ENCODE measurements around the gene ZXDB. TPM values are rescaled to one million over a fixed set of nuclear protein-coding genes. Genes with fewer than 3 reads are reported as not detected.
A peak's percentile ranks its signal among the peaks of the same experiment; 100 is the strongest.
"Not testable (repeated sequence)": the region's sequence is repeated elsewhere in the genome, so short reads cannot be mapped to it uniquely, and the experiment has no call there.

The ZXDB gene
- total RNA-seq, 1 donor, result 19.3 TPM

DNA sequence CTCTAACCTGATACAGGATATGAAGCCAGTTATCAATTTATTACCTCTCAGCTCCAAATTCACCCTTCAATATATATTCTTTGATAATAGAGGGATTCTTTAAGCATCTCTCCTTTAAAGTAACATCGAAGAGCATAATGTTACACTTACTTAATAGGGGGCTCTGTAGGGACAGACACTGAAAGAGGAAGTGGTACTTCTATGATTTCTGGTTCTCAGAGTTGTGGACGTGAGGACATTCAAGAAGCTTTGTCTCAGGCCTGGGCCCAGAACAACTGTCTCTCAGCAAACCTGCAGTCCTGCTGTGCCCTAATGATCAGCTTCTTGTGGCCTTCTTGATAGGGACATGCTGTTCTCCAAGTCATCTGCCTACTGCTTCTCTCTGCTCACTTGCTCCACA is 4.2 kb upstream of the ZXDB start:
- TF ChIP-seq, protein P1, sequence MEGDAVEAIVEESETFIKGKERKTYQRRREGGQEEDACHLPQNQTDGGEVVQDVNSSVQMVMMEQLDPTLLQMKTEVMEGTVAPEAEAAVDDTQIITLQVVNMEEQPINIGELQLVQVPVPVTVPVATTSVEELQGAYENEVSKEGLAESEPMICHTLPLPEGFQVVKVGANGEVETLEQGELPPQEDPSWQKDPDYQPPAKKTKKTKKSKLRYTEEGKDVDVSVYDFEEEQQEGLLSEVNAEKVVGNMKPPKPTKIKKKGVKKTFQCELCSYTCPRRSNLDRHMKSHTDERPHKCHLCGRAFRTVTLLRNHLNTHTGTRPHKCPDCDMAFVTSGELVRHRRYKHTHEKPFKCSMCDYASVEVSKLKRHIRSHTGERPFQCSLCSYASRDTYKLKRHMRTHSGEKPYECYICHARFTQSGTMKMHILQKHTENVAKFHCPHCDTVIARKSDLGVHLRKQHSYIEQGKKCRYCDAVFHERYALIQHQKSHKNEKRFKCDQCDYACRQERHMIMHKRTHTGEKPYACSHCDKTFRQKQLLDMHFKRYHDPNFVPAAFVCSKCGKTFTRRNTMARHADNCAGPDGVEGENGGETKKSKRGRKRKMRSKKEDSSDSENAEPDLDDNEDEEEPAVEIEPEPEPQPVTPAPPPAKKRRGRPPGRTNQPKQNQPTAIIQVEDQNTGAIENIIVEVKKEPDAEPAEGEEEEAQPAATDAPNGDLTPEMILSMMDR (IDR thresholded peaks at IDR 0.05; ENCODE audit: insufficient read depth, low read length), result no peak
- DNase-seq (ENCODE audit: low read depth), result no peak
- H3K4me3 ChIP-seq (ENCODE audit: low read depth, low read length), result no peak overlapping the region

DNA sequence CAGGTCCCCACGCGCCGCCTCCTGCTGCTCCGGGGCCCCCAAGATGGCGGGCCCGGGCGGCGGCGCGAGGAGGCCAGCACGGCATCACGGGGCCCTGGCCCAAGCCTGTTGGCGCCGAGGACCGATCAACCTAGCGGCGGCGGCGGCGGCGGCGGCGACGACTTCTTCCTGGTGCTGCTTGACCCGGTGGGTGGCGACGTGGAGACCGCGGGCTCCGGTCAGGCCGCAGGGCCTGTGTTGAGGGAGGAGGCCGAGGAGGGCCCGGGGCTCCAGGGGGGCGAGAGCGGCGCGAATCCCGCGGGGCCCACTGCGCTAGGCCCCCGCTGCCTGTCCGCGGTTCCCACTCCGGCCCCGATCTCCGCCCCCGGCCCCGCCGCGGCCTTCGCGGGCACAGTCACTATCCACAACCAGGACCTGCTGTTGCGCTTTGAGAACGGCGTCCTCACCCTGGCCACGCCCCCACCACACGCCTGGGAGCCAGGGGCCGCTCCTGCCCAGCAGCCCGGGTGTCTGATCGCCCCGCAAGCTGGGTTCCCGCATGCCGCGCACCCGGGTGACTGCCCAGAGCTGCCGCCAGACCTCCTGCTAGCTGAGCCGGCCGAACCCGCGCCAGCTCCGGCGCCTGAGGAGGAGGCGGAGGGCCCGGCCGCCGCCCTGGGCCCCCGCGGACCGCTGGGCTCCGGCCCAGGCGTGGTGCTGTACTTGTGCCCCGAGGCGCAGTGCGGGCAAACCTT is 516 bp downstream of the ZXDB start:
- peak overlapping the region; percentile 60 for H3K4me3 ChIP-seq (ENCODE audit: low read depth, low read length)
- not testable (repeated sequence) for DNase-seq (ENCODE audit: low read depth)

DNA sequence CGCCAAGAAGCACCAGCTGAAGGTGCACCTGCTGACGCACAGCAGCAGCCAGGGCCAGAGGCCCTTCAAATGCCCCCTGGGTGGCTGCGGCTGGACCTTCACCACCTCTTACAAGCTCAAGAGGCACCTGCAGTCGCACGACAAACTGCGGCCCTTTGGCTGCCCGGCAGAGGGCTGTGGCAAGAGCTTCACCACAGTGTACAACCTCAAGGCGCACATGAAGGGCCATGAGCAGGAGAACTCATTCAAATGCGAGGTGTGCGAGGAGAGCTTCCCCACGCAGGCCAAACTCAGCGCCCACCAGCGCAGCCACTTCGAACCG is 1.0 kb downstream of the ZXDB start:
- peak overlapping the region; percentile 60 for H3K4me3 ChIP-seq (ENCODE audit: low read depth, low read length)
- DNase-seq (ENCODE audit: low read depth), result not testable (repeated sequence)
- TF ChIP-seq, protein P1 (IDR thresholded peaks at IDR 0.05; ENCODE audit: insufficient read depth, low read length), result peak; percentile 6

DNA sequence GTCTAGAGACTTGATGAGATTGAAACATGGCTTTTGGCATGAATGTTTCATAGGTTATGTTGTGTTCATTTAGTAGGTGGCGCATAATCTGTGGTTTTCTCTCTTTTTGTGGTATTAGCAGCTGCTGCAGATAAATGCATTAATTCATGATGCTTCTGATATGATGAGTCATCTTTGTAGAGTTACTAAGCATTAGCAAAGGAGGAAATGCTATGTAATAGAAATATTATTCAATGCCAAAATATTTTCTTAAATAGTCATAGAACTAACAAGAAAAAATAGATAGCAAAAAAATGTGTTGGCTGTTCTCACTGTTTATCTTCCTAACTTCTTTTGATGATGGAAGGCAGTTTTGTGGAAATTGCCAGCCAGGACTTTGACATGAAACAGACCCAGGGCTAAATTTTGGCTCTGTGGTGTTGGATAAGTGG is 3.6 kb downstream of the ZXDB start:
- peak; percentile 91 for DNase-seq (ENCODE audit: low read depth)
- H3K4me3 ChIP-seq (ENCODE audit: low read depth, low read length), result peak overlapping the region; percentile 55
- TF ChIP-seq, protein P1 (IDR thresholded peaks at IDR 0.05; ENCODE audit: insufficient read depth, low read length), result no peak

DNA sequence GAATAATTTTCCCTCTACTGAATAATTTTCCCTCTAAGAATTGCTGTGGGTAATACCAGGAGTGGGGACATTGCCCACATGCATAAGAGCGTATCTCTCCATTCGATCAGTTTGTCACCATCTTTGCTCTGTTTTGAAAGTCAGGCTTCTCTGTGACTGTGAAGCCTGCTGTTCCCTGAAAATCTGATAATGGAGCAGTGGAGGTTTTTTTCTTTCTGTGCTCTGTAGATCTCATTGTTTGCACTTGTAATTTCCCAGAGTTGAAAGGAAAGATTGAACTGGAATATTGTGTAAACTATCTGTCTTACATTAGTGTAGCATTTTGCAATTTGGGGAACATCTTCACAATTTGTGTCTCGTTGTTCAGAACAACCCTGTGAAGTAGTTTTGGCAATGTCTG is 4.3 kb downstream of the ZXDB start:
- DNase-seq (ENCODE audit: low read depth), result no peak
- H3K4me3 ChIP-seq (ENCODE audit: low read depth, low read length), result peak overlapping the region; percentile 55
- TF ChIP-seq, protein P1 (IDR thresholded peaks at IDR 0.05; ENCODE audit: insufficient read depth, low read length), result no peak

DNA sequence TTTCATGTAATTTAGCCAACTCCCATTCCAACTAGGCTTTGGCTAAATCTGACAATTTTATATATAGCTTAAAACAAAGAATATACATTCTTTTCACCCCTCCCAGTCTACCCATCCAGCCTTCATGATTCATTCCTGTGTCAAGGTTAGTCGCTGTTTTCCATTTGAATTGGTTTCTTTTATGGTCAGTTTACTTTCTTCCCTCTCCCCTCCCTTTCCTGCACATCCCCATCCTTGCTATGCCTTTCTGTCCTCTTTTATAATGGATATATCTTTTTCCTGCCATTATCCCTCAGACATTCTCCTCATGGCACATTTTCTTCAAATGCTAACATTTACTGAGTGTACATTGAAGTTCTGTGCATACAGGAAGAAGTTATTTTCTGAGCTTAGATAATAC is 4.7 kb downstream of the ZXDB start:
- DNase-seq (ENCODE audit: low read depth), result peak; percentile 26
- TF ChIP-seq, protein P1 (IDR thresholded peaks at IDR 0.05; ENCODE audit: insufficient read depth, low read length), result no peak
- H3K4me3 ChIP-seq (ENCODE audit: low read depth, low read length), result peak overlapping the region; percentile 55

DNA sequence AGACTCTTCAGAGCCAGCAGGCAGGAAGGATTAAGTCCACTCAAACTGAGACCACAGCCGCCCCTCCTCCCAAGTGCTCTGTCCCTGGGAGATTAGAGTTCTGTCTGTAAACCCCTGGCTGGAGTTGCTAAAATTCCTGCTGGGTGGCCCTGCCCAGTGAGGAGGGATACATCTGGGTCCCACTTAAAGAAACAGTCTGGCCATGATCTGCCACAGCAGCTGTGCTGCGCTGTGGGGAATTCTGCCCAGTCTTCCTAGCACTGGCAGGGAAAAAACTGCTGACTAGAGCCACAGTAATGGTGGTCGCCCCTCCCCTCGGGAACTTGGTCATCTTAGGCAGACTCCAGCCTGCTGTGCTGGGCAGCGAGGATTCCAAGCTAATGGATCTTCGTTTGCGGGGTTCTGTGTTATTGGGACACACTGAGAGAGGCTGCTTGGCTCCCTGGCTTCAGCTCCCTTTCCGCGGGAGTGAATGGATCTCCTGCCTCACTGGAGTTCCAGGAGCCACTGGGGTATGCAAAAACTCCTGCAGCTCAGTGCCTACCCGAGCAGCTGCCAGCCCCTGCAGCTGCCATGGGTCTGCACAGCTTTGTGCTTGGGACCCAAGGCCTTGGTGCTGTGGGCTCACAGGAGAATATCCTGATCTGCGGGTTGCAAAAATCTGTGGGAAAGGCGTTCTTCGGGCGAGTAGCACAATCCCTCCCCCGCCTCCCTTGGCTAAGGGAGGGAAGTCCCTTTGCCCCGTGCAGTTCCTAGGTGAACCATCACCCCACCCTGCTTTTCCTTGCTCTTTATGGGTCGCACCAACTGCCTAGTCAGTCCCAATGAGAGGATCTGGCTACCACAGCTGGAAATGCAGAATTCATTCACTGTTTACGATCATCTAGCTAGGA is 15.7 kb downstream of the ZXDB start:
- no peak for DNase-seq (ENCODE audit: low read depth)
- TF ChIP-seq, protein P1 (IDR thresholded peaks at IDR 0.05; ENCODE audit: insufficient read depth, low read length), result no peak
- H3K4me3 ChIP-seq (ENCODE audit: low read depth, low read length), result no peak overlapping the region

DNA sequence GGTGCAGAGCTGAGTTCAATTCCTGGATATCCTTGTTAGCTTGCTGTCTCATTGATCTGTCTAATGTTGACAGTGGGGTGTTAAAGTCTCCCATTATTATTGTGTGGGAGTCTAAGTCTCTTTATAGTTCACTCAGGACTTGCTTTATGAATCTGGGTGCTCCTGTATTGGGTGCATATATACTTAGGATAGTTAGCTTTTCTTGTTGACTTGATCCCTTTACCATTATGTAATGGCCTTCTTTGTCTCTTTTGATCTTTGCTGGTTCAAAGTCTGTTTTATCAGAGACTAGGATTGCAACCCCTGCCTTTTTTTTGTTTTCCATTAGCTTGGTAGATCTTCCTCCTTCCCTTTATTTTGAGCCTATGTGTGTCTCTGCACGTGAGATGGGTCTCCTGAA is 21.5 kb downstream of the ZXDB start:
- DNase-seq (ENCODE audit: low read depth); H3K4me3 ChIP-seq (ENCODE audit: low read depth, low read length): not testable (repeated sequence)

DNA sequence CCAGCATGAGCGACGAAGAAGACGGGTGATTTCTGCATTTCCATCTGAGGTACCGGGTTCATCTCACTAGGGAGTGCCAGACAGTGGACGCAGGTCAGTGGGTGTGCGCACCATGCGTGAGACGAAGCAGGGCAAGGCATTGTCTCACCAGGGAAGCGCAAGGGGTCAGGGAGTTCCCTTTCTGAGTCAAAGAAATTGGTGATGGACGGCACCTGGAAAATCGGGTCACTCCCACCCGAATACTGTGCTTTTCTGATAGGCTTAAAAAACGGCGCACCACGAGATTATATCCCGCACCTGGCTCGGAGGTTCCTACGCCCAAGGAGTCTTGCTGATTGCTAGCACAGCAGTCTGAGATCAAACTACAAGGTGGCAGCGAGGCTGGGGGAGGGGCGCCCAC is 37.6 kb downstream of the ZXDB start:
- DNase-seq (ENCODE audit: low read depth); H3K4me3 ChIP-seq (ENCODE audit: low read depth, low read length): not testable (repeated sequence)

Measured in fibroblast of the aortic adventitia (primary cell).